A673 (cell line): ENCODE data around the gene IMPDH1. TPM values are rescaled to one million over a fixed set of nuclear protein-coding genes. Genes with fewer than 3 reads are reported as not detected.

Experiments used
- BruUV-seq: library from RNA; stranded (reverse); fragments of 400-500 nt; replicated peaks from 2 replicates; lab custom pipeline; 2021; lab: Mats Ljungman, UMichigan
- CTCF ChIA-PET: fragments of 300-600 bp; sonication (Branson Sonifier 250); formaldehyde crosslinking; loops from one replicate; lab custom pipeline; 2022; ENCODE audit warnings: antibody characterized with exemption; lab: Charles Lee
- POLR2A ChIA-PET: fragments of 300-600 bp; sonication (Branson Sonifier 250); formaldehyde crosslinking; loops from one replicate; lab custom pipeline; 2022; ENCODE audit warnings: antibody characterized with exemption; ENCODE audit not compliant: low non-redundant PET; lab: Charles Lee
- DNase-seq: peaks from one replicate; pipeline ENCODE4 v3.0.0-alpha.2; 2015; ENCODE audit warnings: low spot score
- H3K27ac ChIP-seq: fragments of 200-600 bp; sonication (generic); 2 replicates; pipeline ENCODE4 v1.5.1; 2016; ENCODE audit warnings: mixed run types, low read depth, mild to moderate bottlenecking, mixed read lengths, antibody characterized with exemption, low read length; ENCODE audit not compliant: poor library complexity, severe bottlenecking
- H3K27me3 ChIP-seq: fragments of 200-600 bp; sonication (generic); replicated peaks from 2 replicates; pipeline ENCODE4 v1.6.1; 2017; ENCODE audit warnings: mixed run types, low read depth, mild to moderate bottlenecking, mixed read lengths, antibody characterized with exemption, low read length; ENCODE audit not compliant: insufficient read depth, poor library complexity
- H3K36me3 ChIP-seq: fragments of 200-600 bp; sonication (generic); 2 replicates; pipeline ENCODE4 v1.6.1; 2016; ENCODE audit warnings: mixed run types, mild to moderate bottlenecking, mixed read lengths, antibody characterized with exemption, low read length; ENCODE audit not compliant: insufficient read depth, poor library complexity, severe bottlenecking
- H3K4me1 ChIP-seq: fragments of 200-600 bp; sonication (generic); 2 replicates; pipeline ENCODE4 v1.6.1; 2017; ENCODE audit warnings: mixed run types, mild to moderate bottlenecking, mixed read lengths, antibody characterized with exemption, low read length; ENCODE audit not compliant: insufficient read depth, poor library complexity, severe bottlenecking
- H3K4me3 ChIP-seq: fragments of 200-600 bp; sonication (generic); 2 replicates; pipeline ENCODE4 v1.5.1; 2016; ENCODE audit warnings: low read depth, mixed run types, mild to moderate bottlenecking, mixed read lengths, low read length; ENCODE audit not compliant: poor library complexity, severe bottlenecking
- H3K9me3 ChIP-seq: fragments of 200-600 bp; sonication (generic); 2 replicates; pipeline ENCODE4 v1.6.1; 2016; ENCODE audit warnings: mixed run types, low read depth, mild to moderate bottlenecking, mixed read lengths, antibody characterized with exemption, low read length; ENCODE audit not compliant: poor library complexity, severe bottlenecking
- CTCF ChIP-seq: fragments of 300-800, 200-600 bp; sonication (generic); conservative IDR thresholded peaks from 2 replicates; pipeline ENCODE4 v1.5.1; 2017; ENCODE audit warnings: low read depth, mild to moderate bottlenecking, antibody characterized with exemption, low read length, moderate library complexity, mixed read lengths
- EZH2 ChIP-seq: fragments of 200-600 bp; sonication (generic); IDR thresholded peaks from 2 replicates; pipeline ENCODE4 v1.6.1; 2017; ENCODE audit warnings: borderline replicate concordance, low read depth, mild to moderate bottlenecking, mixed read lengths, antibody characterized with exemption, low read length; ENCODE audit not compliant: poor library complexity, severe bottlenecking
- intact Hi-C: fragments of 100-400 bp; cut with micrococcal nuclease; formaldehyde crosslinking; loops from one replicate; pipeline ENCODE4 v1.10.0; 2022; ENCODE audit not compliant: unreplicated experiment
- total RNA-seq: library from RNA; stranded (reverse); gene quantifications from 2 replicates; pipeline ENCODE4 v1.2.3, GENCODE V29; 2021

Gene IMPDH1
- total RNA-seq, 1 experiment from 2014 or later: 92.6 TPM

DNA sequence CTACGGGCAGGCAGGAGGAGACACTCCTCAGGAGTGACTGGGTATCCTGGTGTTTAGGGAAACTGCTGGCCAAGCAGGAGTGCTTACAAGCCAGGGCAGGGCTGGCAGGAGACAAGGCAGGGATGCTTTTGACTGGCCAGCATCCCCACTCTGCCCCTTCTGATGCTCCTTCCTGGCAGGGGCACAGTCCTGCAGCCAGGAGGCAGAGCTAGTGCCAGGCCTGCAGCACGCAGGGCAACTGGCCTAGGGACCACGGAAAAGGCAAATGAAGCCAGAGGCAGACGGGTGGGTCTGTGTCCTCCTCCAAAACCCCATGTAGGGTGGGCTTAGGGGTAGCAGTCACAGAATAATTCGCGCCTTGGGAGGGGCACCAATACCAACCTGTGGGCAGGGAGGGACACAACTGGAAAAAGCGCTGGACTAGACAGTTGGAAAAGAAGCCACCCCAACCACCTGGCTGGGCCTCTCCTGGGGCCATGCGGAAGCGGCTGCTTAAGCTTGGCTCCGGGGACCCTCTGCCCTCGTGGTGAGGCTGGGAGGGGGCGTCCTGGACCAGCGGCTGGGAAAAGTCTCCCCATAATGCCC is 4.8 kb downstream of the IMPDH1 start:
- no peaks in the 10 kb centered on the region for H3K27me3 ChIP-seq
- peak overlapping the region; percentile 80 for H3K27ac ChIP-seq
- no TSS peak for BruUV-seq

GRCh38 chr7:128404143-128404681 is 5.6 kb downstream of the IMPDH1 start:
- CTCF ChIA-PET: interaction anchor here (0.6 to 1.1 kb wide), 2 partner anchors 14 to 23 kb away, joined by 3 read pairs; no protein-coding TSS in a partner anchor
- no TSS peak for BruUV-seq
- POLR2A ChIA-PET: no interaction called here
- peak overlapping the region; percentile 81 for H3K4me3 ChIP-seq
- no peak for TF ChIP-seq EZH2
- TF ChIP-seq CTCF: no peak
- H3K27me3 ChIP-seq: no peaks in the 10 kb centered on the region
- intact Hi-C loops: no loop called here
- peaks cover 23% of the 10 kb centered on the region for H3K36me3 ChIP-seq
- peak overlapping the region; percentile 80 for H3K27ac ChIP-seq
- peaks cover 34% of the 10 kb centered on the region for H3K4me1 ChIP-seq
- H3K9me3 ChIP-seq: no peaks in the 10 kb centered on the region
- DNase-seq: peak; percentile 52

More for the DNA sequence above, 4.8 kb downstream of the IMPDH1 start:
- intact Hi-C loops: no loop called here
- no peaks in the 10 kb centered on the region for H3K9me3 ChIP-seq
- ChIA-PET CTCF (interaction anchor here (1.1 kb wide), 1 partner anchor 23 kb away, joined by 3 read pairs; no protein-coding TSS in a partner anchor), POLR2A (no interaction called here)
- TF ChIP-seq EZH2 (no peak), CTCF (no peak)
- H3K4me1 ChIP-seq: peaks cover 34% of the 10 kb centered on the region
- H3K36me3 ChIP-seq: peaks cover 17% of the 10 kb centered on the region
- DNase-seq: no peak
- peak overlapping the region; percentile 81 for H3K4me3 ChIP-seq

- peaks cover 31% of the 10 kb centered on the region for H3K4me1 ChIP-seq
- DNase-seq: no peak
- H3K9me3 ChIP-seq: no peaks in the 10 kb centered on the region
- peaks cover 27% of the 10 kb centered on the region for H3K36me3 ChIP-seq
- TF ChIP-seq EZH2 (no peak), CTCF (no peak)
- CTCF ChIA-PET: interaction anchor here (0.6 to 1.1 kb wide), 3 partner anchors 14 to 24 kb away, joined by 3 read pairs; no protein-coding TSS in a partner anchor
- H3K27me3 ChIP-seq: no peaks in the 10 kb centered on the region
- BruUV-seq: no TSS peak
- intact Hi-C loops: no loop called here
- H3K27ac ChIP-seq: no peak overlapping the region
- peak overlapping the region; percentile 81 for H3K4me3 ChIP-seq
- POLR2A ChIA-PET: no interaction called here
Measured at GRCh38 chr7:128403676-128404075, 6.1 kb downstream of the IMPDH1 start.
